GM19324 (cell line): ENCODE measurements around the gene MEPCE.

Source experiments
- ATAC-seq: cut with Tn5 transposase; IDR thresholded peaks from one replicate; pipeline ENCODE4 v1.9.1; 2021; ENCODE audit warnings: mild to moderate bottlenecking, moderate library complexity; ENCODE audit not compliant: unreplicated experiment, low FRiP score

MEPCE gene

DNA sequence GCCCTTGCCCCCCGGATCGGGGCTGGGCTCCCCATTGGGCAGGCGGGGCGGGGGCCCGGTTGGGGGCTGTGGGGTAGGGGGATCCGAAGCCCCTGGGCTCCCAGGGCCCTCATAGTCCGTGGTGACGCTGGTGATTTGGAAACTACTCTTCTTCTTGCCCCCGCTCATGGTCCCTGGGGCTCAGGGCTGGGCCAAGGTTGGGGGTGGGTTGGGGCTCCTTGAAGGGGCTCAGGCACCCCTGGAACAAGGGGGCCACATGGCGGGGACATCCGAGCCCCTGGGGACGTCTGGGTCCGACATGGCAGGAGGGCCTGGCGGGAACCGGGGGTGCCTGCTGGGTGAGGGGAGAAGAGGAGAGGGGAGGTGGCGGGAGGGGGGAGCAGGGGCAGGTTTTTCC is 48.2 kb downstream of the MEPCE start:
- ATAC-seq, result no peak

DNA sequence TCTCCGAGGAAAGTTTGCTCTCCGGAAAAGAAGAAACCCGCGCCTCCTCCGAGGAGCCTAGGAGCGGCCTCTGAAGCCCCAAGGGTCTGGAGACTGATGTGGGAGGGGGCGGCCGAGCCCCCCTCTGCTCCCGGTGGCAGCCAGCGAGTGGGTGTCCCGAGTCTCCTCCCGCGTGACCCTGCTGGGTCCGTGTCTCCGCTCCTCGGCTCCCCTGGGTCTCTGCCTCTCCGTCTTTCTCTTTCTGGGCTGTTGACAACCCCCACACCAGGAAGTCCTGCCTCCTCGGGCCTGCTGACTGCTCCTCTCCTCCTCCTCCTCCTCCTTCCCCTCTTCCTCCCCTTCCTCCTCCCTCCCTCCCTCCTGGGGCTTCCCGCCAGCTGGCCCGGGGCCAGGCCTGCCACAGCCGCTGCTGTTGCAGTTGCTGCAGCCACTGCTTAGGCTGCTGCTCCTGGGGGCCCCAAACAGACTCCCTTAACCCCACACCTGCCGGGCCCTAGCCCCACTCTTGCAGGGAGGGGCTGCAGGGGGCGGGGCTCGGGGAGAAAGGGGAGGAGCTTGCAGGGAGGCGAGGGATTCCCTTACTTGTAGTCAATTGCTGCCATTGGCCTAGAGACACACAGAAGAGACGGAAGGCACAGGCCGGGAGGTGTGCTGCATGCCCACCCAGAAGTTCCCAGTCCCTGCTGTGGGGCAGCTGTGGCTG is 49.5 kb downstream of the MEPCE start, which contains the start of gene TSC22D4:
Gene TSC22D4, minus strand, starts transcription at position 257 of the 703 bp plus-strand sequence. CDS start 1,176 bp downstream, outside the sequence.
- ATAC-seq, result peak; percentile 62

GRCh38 chr7:100481466-100481865 is 51.8 kb downstream of the MEPCE start:
- ATAC-seq, result no peak

GRCh38 chr7:100482728-100483089 is 53.1 kb downstream of the MEPCE start:
- no peak for ATAC-seq

DNA sequence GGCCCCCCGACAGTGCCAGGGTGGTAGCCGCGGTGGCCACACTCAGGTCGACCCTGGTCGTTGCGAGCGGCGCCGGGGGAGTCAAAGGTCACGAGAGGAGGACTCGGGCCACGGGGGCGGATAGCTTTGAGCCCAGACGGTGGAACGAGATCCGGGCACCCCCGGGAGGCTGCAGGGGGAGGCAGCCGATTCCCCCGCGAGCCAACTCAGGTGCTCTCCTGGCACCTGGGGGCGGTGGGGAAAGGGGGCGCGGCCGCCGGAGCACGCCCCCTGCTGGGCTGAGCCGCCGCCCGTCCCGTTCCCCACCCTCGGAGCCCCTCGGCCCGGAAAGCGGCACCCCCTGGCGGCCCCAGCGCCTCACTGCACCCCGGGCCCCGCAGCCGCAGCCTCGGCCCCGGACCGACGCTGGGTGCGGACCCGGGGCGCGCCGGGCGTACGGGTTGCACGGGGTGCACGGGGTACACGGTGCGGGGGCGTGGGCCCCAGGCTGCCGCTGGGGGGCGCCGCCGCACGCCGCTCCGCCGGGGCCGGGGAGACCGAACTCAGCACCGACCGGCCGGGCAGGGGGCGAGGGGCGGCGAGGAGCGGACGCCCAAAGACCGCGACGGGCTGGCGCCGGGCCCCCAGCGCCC is 53.6 kb downstream of the MEPCE start:
- peak; percentile 51 for ATAC-seq
